GM19467 (cell line): ENCODE results near the gene IGF2BP2.
"Not testable (repeated sequence)": the region's sequence is repeated elsewhere in the genome, so short reads cannot be mapped to it uniquely, and the experiment has no call there.

Experiments used
- ATAC-seq: cut with Tn5 transposase; IDR thresholded peaks from one replicate; pipeline ENCODE4 v1.9.1; 2021; ENCODE audit warnings: mild to moderate bottlenecking, moderate library complexity; ENCODE audit not compliant: unreplicated experiment

Gene IGF2BP2

DNA sequence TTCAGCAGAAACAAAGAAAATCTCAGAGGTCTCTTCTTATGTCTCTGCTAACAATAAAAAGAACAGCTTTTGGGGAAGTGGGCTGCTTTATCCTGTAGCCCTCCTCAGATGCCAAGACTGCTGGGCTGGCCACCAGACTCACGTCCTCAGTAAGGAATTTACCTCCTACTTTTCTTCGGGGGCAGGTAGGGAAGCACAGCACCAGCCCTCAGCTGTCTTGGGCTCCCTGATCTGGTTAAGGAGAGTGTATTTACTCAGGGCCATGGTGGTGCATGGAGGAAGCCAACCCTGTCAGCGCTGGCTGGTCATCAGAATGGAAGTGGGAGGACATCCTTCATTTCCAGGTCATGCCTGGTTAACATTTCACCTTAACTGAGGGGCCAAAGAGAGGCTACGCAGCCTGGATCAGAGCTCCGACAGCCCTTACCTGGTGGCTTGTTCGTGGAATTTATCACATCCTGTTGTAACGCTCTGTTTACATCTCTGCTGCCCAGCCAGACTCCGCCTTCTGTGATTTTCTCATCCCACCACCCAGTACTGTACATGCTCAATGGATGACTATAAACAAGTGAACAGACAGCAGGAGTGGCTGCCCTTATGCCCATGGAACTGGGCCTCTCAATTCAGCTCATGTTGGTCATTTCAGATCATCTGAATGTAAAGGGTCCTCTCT is 108.3 kb downstream of the IGF2BP2 start:
- no peak for ATAC-seq

DNA sequence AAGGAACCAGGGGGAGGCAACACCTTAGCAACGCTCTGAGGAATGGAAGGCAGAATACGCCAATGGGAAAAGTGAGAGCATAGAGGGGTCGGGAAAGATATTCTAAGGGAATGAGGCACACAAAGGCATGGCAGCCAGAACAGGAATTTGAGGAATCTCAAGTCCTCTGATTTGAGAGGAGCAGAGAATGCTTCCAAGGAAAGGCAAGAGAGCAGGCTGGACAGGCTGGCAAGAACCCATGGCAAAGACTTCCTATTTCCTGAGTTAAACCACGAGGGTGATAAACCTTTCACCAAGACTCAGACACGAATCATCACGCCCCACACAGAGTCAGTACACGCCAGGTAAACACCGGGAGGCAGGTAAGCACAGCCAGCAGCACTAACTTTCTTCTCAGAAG is 109.8 kb downstream of the IGF2BP2 start:
- no peak for ATAC-seq

DNA sequence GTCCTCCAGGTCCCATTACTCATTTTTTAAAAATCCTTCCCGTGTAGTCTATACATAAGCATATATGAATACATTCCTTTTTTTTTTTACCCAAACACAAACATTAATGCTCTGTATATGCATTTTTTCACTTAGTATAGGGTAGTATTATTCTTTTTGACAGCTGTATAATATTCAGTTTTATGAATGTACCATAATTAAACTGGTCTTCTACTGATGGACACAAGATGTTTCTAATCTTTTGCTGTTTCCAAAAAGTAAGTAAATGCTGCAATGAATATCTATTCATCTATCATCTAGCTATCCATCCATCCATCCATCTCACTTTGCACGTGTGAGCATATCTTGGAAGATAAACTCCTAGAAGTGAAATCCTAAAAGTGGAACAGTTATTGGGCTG is 110.8 kb downstream of the IGF2BP2 start:
- no peak for ATAC-seq

DNA sequence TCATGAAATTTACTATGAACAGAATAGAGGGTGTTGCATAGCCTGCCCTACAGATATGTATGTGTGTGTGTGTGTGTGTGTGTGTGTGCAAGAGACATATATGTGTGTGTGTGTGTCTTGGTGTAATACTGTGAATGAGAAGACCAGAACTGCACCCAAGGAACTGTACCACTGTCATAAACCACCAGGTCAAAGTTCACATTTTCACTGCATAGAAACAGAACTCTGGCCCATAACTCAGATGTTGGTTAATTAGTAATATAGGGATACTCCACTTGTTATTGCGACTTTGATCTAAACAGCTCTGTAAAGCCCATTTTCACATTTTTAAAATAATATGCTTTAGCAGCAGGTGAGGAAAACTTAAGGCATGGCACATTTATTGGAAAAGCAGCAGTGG is 111.8 kb downstream of the IGF2BP2 start:
- ATAC-seq, result no peak

DNA sequence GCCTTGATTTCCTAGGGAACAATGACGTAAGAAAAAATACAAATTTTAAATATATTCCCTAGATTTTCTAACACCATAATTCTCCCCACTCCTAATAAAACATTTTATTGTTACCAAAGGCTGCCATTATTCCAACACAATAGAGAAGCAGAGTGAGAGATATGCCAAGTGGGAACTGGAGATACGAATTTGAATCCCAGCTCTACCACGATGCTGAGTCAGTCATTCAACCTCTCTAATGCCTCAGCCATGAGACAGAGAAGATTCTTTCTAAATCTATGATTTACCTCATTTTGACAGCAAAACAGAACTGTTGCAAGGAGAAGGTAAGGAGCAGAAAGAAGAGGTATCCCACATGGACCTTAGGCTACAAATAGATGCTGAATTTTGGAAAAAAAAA is 112.5 kb downstream of the IGF2BP2 start:
- no peak for ATAC-seq

DNA sequence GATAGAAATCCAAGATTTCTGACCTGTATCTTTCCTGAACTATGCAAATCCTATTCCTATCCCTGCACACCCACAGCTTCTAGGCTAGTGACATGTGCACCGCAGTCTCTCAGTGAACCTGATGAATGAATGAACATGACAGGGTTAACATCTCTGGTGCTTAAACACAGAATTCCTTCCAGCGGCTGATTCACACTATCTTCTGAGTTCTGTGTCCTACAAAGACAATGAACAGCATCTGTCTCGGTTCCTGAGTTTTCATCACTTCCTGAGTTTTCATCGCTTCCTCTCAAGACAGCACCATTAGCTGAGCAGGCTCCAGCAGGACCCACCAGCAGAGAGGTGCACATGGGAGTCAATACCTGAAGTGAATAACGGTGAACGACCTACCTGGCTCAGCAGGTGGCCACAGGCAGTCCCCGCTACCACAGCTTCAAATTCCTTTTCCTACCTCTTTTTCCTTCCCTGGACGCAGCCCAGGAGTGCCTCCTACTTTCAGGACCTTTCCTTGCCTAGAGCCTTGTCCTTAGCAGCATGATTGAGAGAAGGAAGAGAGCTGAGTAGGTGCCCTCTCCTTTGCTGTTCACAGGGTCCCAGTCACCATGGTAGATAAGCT is 113.5 kb downstream of the IGF2BP2 start:
- ATAC-seq, result no peak

DNA sequence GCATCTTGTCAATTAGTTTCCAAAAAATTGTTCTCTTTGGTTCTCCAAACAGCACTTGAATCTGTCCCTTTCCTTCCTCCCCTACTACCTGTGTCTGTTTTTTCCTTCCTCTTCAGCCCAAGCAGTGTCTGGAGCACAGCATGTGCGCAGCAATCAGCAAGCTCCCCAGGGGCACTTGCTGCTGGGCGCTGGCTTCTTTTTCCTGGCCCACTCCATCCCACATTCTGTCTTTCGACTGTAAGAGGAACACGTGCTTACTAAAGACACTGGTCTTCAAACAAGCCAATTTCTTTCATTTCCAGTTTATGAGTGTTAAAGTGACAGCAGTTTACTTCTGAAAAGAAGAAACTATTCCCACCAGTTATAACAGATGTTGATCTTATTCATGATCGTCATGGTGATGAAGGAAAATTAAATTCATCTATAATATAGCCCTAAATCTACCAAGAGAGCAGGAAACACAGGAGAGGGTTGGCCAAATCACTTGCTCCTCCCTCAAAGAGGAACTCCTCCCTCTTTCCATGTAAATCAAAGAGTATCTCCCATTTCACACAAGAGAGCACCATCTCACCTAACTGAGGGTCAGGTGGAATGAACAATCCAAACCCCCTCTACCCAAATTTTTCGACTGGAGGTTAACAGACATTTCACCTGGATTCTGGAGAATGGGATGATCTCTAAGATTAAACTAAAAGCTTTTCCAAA is 115.4 kb downstream of the IGF2BP2 start:
- ATAC-seq, result no peak

DNA sequence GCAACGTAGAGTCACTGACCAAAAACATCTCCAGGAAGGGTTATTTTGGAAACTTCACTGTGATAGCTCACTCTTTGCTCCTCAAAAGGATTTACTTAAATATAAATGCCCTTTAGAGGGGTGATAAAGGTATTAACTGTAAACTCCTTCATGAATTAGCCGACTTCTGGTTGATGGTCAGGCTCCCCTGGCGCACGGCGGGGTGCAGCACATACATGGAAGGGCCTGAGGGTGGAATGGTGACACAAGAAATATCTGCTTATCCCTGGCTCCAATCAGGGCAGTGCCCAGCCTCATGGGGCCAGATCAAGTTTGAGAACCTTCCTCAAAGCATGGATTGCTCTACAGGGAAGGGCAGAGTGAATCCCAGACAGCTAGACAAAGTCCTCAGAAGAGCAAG is 116.5 kb downstream of the IGF2BP2 start:
- ATAC-seq, result no peak

DNA sequence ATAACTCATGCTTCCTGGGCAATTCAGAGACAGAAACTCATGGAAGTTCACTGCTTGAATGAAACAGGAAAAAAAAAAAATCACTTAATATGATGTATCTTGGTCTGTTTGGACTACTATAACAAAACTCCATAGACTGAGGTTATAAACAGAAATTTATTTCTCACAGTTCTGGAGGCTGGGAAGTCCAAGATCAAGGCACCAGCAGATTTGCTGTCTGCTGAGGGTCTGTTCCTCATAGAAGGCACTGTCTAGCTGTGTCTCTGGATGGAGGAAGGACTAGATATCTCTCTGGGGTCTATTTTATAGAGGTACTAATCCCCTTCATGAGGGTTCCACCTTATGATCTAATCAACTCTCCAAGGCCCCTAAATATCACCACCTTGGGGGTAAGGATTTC is 119.3 kb downstream of the IGF2BP2 start:
- ATAC-seq, result no peak

DNA sequence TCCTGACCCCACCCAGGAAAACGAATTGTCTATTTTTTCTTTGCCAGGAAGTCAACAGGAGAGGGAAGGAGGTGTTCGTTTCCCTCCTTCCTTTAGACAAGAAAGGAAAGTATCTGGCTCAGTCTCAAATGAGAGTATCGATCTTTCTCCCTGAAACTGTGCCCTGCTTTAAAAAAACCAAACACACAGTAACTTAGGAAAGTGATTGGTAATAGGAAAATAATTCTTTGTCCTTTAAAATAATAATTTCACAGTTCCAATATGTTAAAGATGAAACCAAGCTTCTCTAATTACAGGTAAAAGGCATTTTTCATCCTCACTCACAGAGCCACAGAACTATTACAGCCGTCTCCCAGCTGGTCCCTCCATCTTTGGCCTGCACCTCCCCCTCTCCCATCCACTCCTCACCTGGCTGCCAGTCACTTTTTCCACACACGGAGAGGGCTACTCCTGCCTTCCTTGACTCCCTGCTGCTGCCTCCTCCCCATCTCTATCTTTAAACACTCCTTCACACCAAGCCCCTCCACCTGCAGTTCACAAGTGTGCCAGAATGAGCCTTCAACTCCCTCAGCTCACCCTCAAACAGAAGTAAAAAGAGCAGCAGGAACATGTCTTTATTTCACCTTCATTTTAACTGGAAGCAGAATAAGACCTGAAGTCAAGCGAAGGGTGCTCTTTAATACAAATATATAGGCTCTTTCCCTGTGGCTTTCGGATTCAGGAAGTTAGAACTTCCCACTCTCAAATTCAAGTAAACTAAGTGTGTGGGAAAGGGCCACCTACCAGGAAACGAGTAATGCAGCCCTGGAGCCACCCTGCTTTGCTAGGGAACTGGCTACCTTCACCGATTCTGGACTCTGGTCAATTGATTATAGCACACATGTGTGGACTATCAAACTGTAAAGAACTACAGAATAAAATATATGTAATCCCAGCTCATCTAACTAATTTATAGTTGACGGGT is 122.3 kb downstream of the IGF2BP2 start:
- ATAC-seq, result no peak

DNA sequence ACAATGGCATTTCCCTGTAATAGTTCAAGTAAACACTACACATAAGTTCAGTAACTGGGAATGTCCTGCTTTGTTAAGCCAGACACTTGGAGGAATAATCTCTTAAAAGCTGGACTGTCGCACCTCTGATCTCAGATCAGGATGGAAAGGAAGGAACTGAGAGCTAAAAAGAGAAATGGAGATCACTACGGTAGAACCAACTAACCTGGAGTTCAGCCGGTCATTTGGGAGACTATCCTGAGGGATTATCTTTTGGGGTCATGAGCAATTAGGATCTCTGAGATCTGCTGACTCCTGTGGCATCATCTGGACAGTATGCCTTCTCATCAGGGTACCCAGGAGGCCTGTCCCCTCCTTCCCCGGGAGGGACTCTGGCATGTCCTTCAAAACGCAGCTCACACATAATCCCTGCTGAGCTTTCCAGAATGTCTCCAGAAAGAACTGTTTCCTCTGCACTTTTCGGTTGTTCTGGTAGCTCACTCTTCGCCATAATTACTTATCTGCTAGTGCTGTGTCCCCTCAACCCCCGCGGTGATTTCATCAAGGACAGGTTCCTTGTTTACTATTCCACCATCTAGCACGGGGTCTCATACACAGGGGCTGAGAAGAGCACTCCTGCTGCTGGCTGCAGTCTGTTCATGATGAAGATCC is 123.1 kb downstream of the IGF2BP2 start:
- no peak for ATAC-seq

DNA sequence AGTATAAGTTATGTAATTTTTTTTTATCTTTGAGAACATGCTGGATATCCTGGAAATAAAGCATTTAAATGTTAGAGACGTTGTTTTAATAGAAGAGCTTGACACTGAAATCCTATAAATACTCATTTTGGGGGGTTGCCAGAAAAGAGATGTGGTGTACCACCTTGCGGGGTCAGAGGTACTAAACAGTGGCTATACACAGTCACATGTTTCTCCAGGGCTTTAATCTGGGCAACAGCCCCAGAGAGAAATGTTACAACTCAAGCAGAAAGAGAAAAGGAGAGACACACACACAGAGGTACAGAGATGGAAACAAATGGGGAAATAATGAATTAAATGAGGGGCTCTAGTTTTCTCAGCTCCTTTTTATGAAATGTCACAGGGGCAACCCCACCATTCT is 124.9 kb downstream of the IGF2BP2 start:
- no peak for ATAC-seq

DNA sequence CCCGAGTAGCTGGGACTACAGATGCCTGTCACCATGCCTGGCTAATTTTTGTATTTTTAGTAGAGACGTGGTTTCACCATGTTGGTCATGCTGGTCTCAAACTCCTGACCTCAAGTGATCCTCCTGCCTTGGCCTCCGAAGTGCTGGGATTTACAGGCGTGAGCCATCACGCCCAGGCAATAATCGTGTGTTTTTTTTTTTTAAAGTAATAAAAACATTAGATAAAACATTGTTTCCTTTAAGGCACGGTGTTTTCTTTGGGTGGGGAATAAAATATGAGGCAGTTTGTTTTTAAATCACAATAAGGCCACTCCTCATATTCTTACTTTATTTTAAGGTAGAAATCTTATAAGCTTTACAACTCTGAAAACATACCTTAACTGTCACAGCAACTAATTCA is 127.6 kb downstream of the IGF2BP2 start:
- not testable (repeated sequence) for ATAC-seq

DNA sequence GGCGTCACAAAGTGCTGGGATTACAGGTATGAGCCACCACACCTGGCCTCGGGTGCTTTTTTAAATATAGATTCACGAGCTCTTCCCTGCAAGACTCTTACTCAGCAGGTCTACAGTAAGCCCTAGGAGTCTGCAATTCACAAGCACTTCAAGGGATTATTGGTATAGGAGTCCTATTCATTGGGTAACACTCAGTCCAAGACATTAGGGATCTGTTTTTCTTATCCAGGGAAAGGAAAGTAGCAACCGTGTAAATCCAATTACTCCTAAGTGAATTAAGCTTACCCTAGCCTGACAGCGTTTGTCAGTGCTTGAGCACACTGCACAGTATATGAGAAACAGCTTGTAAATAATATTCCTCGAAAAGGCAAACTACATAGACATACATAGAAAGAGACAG is 128.8 kb downstream of the IGF2BP2 start:
- ATAC-seq, result no peak

DNA sequence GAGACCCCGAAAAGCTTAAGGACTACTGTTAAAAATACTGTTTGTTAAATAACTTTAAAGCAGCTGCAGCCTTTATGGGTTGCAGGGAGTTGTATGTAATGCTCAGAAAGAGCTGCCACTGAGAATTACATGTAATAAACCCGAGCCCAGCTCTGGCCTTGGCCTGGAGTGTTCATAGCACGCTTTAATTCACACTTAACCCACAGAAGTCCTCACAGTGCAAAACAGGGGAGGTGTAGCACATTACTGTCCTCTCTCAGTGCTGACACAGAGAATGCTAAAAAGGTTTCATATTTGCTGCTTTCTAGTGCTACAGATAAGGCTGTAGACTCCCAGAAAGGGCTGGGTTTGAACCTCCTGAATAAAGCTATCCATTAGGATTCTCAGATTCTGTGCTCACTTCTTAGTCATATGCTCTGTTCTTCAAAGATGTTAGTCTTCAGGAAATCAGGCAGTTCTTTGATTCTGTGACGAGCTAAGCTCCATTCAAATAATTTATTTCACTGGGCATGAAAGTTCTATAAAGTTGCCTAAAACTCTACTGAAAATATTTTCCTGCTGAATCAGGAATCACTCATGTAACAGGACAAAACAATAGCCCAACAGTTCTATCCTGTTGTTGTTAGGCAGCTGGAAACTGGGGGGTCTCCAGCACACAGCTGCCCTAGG is 130.7 kb downstream of the IGF2BP2 start:
- ATAC-seq, result no peak

DNA sequence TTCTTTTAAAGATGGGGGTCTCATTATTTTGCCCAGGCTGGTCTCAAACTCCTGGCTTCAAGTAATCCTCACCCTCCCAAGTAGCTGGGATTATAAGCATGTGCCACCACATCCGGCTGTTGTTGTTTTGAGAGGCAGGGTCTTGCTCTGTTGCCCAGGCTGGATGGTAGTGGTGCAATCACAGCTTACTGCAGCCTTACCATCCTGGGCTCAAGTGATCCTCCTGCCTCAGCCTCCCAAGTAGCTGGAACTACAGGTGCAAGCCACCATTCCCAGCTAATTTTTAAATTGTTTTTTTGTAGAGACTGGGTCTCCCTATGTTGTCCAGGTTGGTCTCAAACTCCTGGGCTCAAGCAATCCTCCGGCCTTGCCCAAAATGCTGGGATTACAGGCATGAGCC is 133.2 kb downstream of the IGF2BP2 start:
- no peak for ATAC-seq

DNA sequence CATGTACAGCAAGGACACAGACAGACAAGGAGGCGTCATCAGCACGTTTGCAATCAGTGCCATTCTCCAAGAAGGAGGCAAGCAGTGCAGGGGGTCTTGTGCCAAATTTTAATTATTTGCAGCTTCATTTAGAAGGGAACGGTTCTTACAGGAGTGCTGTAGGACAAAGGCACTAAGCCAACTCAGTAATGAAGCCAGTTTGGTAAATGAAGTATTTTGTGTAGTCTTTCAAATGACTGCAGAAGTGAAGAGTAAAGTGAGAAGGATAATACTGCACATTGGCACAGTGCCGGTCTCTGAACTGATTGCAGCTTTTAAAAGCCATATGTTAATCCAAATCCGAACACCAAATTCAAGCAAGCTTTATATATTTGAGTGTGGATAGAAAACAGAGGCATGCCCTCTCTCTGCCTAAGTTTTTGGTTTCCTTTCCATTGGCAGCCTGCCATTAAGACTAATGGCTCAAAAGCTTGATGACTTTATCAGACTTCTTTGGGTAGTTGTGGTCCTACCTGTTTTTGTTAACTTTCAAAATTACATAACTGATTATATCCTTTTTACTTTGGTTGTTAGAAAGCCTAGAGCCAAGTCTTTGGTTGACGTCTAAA is 137.5 kb downstream of the IGF2BP2 start:
- no peak for ATAC-seq

DNA sequence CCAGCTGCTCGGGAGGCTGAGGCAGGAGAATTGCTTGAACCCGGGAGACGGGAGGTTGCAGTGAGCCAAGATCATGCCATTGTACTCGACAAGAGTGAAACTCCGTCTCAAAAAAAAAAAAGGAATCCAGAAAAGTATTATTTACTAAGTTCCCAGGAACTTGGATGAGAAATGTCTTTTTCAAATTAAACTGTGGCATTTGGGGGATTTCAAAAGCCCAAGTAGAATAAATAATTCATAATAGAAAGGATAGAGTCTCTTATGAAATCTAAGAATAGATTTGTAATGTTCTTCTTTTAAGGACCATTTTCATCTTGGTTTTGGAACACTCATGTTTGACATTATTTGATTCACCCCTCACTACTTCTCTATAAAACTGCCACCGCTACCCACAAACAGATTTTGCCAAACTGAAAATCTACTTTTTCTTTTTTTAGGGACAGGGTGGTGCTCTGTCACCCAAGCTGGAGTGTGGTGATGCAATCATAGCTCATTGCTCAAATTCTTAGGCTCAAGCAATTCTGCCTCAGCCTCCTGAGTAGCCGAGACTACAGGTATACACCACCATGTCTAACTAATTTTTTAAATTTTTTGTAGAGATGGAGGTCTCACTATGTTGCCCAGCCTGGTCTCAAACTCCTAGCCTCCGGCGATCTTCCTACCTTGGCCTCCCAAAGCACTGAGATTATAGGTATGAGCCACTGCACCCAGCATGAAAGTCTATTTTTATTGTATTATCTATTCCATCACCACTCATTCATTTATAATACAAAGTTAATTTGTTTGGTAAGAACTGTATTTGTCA is 139.4 kb downstream of the IGF2BP2 start:
- ATAC-seq, result no peak

DNA sequence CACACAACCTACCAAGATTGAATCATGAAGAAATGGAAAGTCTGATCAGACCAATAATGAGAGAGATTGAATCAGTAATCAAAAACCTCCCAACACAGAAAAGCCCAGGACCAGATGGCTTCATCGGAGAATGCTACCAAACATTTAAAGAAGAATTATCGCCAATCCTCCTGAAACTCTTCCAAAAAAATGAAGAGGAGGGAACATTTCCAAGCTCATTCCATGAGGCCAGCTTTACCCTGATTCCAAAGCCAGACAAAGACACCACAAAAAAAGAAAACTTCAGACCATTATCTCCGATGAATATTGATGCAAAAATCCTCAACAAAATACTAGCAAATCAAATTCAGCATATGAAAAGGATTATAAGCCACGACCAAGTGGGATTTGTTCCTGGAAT is 144.6 kb downstream of the IGF2BP2 start:
- no peak for ATAC-seq
